OCI-LY1 (cell line): ENCODE data around the gene POU2F2.

Source experiments
- EZH2 ChIP-seq: fragments of 200-600 bp; sonication (generic), shearing (Covaris generic); IDR thresholded peaks from 2 replicates; pipeline ENCODE4 v1.8.0; 2017; ENCODE audit warnings: borderline replicate concordance, mixed run types, mild to moderate bottlenecking, antibody characterized with exemption, low read length, moderate library complexity, mixed read lengths
- TF ChIP-seq, protein P1 (sequence below): fragments of 200-600 bp; sonication (generic), shearing (Covaris generic); IDR thresholded peaks from 2 replicates; pipeline ENCODE4 v1.5.1; 2017; ENCODE audit warnings: mild to moderate bottlenecking, antibody characterized with exemption, low read length, moderate library complexity, mixed read lengths

DNA sequence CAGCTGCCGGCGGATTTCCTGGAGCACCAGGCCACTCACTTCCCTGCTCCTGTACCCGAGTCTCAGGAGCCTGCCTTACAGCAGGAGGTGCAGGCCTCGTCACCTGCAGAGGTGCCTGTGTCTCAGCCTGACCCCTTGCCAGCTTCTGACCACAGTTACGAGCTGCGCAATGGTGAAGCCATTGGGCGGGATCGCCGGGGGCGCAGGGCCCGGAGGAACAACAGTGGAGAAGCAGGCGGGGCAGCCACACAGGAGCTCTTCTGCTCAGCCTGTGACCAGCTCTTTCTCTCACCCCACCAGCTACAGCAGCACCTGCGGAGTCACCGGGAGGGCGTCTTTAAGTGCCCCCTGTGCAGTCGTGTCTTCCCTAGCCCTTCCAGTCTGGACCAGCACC lies 53.0 kb downstream of the POU2F2 start:
- TF ChIP-seq, protein P1, sequence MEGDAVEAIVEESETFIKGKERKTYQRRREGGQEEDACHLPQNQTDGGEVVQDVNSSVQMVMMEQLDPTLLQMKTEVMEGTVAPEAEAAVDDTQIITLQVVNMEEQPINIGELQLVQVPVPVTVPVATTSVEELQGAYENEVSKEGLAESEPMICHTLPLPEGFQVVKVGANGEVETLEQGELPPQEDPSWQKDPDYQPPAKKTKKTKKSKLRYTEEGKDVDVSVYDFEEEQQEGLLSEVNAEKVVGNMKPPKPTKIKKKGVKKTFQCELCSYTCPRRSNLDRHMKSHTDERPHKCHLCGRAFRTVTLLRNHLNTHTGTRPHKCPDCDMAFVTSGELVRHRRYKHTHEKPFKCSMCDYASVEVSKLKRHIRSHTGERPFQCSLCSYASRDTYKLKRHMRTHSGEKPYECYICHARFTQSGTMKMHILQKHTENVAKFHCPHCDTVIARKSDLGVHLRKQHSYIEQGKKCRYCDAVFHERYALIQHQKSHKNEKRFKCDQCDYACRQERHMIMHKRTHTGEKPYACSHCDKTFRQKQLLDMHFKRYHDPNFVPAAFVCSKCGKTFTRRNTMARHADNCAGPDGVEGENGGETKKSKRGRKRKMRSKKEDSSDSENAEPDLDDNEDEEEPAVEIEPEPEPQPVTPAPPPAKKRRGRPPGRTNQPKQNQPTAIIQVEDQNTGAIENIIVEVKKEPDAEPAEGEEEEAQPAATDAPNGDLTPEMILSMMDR = no peak
- TF ChIP-seq EZH2 = no peak
